ENCODE data around the gene PCDHB14.

- TF ChIP-seq CTCF (IDR thresholded peaks at IDR 0.05) (no peak), ZFX (IDR thresholded peaks at IDR 0.05; ENCODE audit: borderline replicate concordance) (no peak)
These were observed 35.8 kb downstream of the PCDHB14 start for GRCh38 chr5:141258948-141259347.

Measured in 22Rv1 (cell line).